OCI-LY3 (cell line): Measurements from ENCODE around the gene IRS2.

ENCODE experiments used
- H2AFZ ChIP-seq: fragments of 200-600, 300-600 bp; shearing (Covaris generic); 2 replicates; pipeline ENCODE4 v1.6.0; 2014; ENCODE audit warnings: antibody characterized with exemption, low read depth, low read length
- H3K27ac ChIP-seq: fragments of 200-600, 300-600 bp; sonication (generic); 2 replicates; pipeline ENCODE4 v1.5.1; 2014; ENCODE audit warnings: mild to moderate bottlenecking, low read length, moderate library complexity, mixed read lengths
- H3K27me3 ChIP-seq: fragments of 200-600, 300-600 bp; sonication (generic); 2 replicates; pipeline ENCODE4 v1.6.1; 2014; ENCODE audit warnings: low read depth, low read length, mixed read lengths
- H3K36me3 ChIP-seq: fragments of 200-600, 300-600 bp; sonication (generic); replicated peaks from 2 replicates; pipeline ENCODE3; 2014; ENCODE audit warnings: low read depth, low read length, mixed read lengths
- H3K4me1 ChIP-seq: fragments of 300-600, 200-600 bp; sonication (generic); 2 replicates; pipeline ENCODE4 v1.6.1; 2014; ENCODE audit warnings: low read length, mixed read lengths
- H3K4me2 ChIP-seq: fragments of 200-600, 300-600 bp; sonication (generic); 2 replicates; pipeline ENCODE4 v1.6.1; 2014; ENCODE audit warnings: low read length, mixed read lengths
- H3K4me3 ChIP-seq: fragments of 300-600, 200-600 bp; sonication (generic); 2 replicates; pipeline ENCODE4 v1.5.1; 2014; ENCODE audit warnings: antibody characterized with exemption, mild to moderate bottlenecking, low read length, moderate library complexity
- H3K79me2 ChIP-seq: fragments of 300-600, 200-600 bp; shearing (Covaris generic); 2 replicates; pipeline ENCODE4 v1.6.1; 2014; ENCODE audit warnings: mild to moderate bottlenecking, low read length, mixed read lengths
- H3K9ac ChIP-seq: fragments of 300-600, 200-600 bp; shearing (Covaris generic); 2 replicates; pipeline ENCODE4 v1.6.0; 2014; ENCODE audit warnings: mild to moderate bottlenecking, low read length, moderate library complexity
- H3K9me3 ChIP-seq: fragments of 200-600, 300-600 bp; shearing (Covaris generic); 2 replicates; pipeline ENCODE4 v1.6.1; 2014; ENCODE audit warnings: low read length, mixed read lengths; ENCODE audit not compliant: insufficient read depth
- H4K20me1 ChIP-seq: fragments of 200-600, 300-600 bp; sonication (generic); 2 replicates; pipeline ENCODE4 v1.6.1; 2016; ENCODE audit warnings: low read length, mixed read lengths; ENCODE audit not compliant: insufficient read depth
- CTCF ChIP-seq: fragments of 200-600, 300-600 bp; sonication (generic); IDR thresholded peaks from 2 replicates; pipeline ENCODE4 v1.5.1; 2014; ENCODE audit warnings: antibody characterized with exemption, low read length, low read depth
- EZH2phosphoT487 ChIP-seq: fragments of 200-600 bp; shearing (Covaris generic); IDR thresholded peaks from 2 replicates; pipeline ENCODE4 v1.6.1; 2018; ENCODE audit warnings: antibody characterized with exemption, mixed run types, low read depth

IRS2 gene

GRCh38 chr13:109704771-109705635, 81.4 kb downstream of the IRS2 start:
- Histone ChIP-seq H3K4me1 (no peaks in the 10 kb centered on the region), H3K9ac (no peak overlapping the region), H4K20me1 (no peaks in the 10 kb centered on the region), H3K9me3 (no peaks in the 10 kb centered on the region), H3K4me2 (no peak overlapping the region), H3K27me3 (no peaks in the 10 kb centered on the region), H2AFZ (no peak overlapping the region), H3K4me3 (no peak overlapping the region), H3K27ac (no peak overlapping the region), H3K79me2 (no peaks in the 10 kb centered on the region), H3K36me3 (no peaks in the 10 kb centered on the region)
- TF ChIP-seq CTCF: no peak
- TF ChIP-seq EZH2phosphoT487: no peak

DNA sequence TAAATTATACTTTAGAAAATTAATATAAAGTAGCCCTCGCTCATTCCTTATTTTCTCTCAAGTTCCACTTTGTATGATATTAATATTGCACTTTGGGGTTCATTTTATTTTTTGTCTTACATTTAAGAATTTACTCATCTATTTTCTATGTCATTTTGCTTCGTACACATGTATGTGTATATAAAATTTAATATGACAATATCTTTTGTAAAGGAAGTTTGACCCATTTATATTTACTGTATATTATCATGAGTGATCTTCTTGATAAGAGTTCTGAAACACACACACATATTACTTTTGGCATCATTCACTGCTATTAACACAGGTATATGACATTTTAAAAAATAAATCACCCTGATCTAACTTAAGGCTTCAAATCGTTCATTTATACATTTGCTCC, 83.1 kb downstream of the IRS2 start:
- Histone ChIP-seq H2AFZ (no peak overlapping the region), H3K9me3 (no peaks in the 10 kb centered on the region), H3K27ac (no peak overlapping the region), H3K4me2 (no peak overlapping the region), H3K27me3 (no peaks in the 10 kb centered on the region), H3K36me3 (no peaks in the 10 kb centered on the region), H3K4me1 (no peaks in the 10 kb centered on the region), H4K20me1 (no peaks in the 10 kb centered on the region), H3K9ac (no peak overlapping the region), H3K4me3 (no peak overlapping the region), H3K79me2 (no peaks in the 10 kb centered on the region)
- TF ChIP-seq EZH2phosphoT487: no peak
- TF ChIP-seq CTCF: no peak
